Keratinocyte (primary cell): ENCODE data around the gene TMTC4. TPM values are rescaled to one million over a fixed set of nuclear protein-coding genes. Genes with fewer than 3 reads are reported as not detected.

Source experiments
- DNase-seq: peaks from one replicate; pipeline ENCODE4 v3.0.0-alpha.2; 2011; ENCODE audit warnings: low read depth, missing footprints, low spot score
- FAIRE-seq: peaks from 2 replicates; lab custom pipeline; 2011; peaks lifted over from hg19 to GRCh38; lab: Jason Lieb, UNC
- H2AFZ ChIP-seq: 2 replicates; pipeline ENCODE4 v1.6.0; 2012; ENCODE audit warnings: low read length, control low read depth, inconsistent platforms; ENCODE audit not compliant: control insufficient read depth
- H3K27ac ChIP-seq: 2 replicates; pipeline ENCODE4 v1.5.1; 2011; ENCODE audit warnings: low read length; ENCODE audit not compliant: control insufficient read depth, insufficient read depth
- H3K27me3 ChIP-seq: 3 replicates; pipeline ENCODE4 v1.6.0; 2011; ENCODE audit warnings: low read length; ENCODE audit not compliant: control insufficient read depth, insufficient read depth; ENCODE audit errors: extremely low read depth
- H3K36me3 ChIP-seq, 2 experiments: 2 replicates in 1 of 2; 3 replicates in 1 of 2; pipeline ENCODE4 v1.5.1; 2011; ENCODE audit warnings: low read length in 2 of 2, mild to moderate bottlenecking in 1 of 2; ENCODE audit not compliant: control insufficient read depth in 2 of 2, insufficient read depth in 2 of 2; ENCODE audit errors: extremely low read depth in 1 of 2
- H3K4me1 ChIP-seq: 3 replicates; pipeline ENCODE4 v1.5.1; 2011; ENCODE audit warnings: low read length; ENCODE audit not compliant: control insufficient read depth, insufficient read depth; ENCODE audit errors: extremely low read depth
- H3K4me2 ChIP-seq: 3 replicates; pipeline ENCODE4 v1.6.0; 2011; ENCODE audit warnings: low read depth, low read length; ENCODE audit not compliant: control insufficient read depth, insufficient read depth; ENCODE audit errors: extremely low read depth
- H3K4me3 ChIP-seq, 3 experiments: fragments of 200-600 bp in 1 of 3; sonication (generic) in 1 of 3; 2 replicates in 2 of 3; 3 replicates in 1 of 3; pipeline ENCODE4 v1.5.1; 2011 to 2016; ENCODE audit warnings: low read length in 3 of 3, mild to moderate bottlenecking in 3 of 3, control low read depth in 2 of 3, inconsistent platforms in 1 of 3, low read depth in 1 of 3, mixed read lengths in 1 of 3, mixed run types in 1 of 3, moderate library complexity in 1 of 3; ENCODE audit not compliant: control insufficient read depth in 2 of 3, insufficient read depth in 2 of 3; ENCODE audit errors: extremely low read depth in 1 of 3
- H3K79me2 ChIP-seq: 2 replicates; pipeline ENCODE4 v1.6.0; 2012; ENCODE audit warnings: low read length; ENCODE audit not compliant: control insufficient read depth, insufficient read depth
- H3K9ac ChIP-seq: 3 replicates; pipeline ENCODE4 v1.6.0; 2011; ENCODE audit warnings: low read length; ENCODE audit not compliant: control insufficient read depth, insufficient read depth; ENCODE audit errors: extremely low read depth
- H3K9me1 ChIP-seq: 3 replicates; pipeline ENCODE4 v1.6.0; 2011; ENCODE audit warnings: low read length; ENCODE audit not compliant: control insufficient read depth, insufficient read depth; ENCODE audit errors: extremely low read depth
- H3K9me3 ChIP-seq: 2 replicates; pipeline ENCODE4 v1.5.1; 2012; ENCODE audit warnings: low read depth, low read length; ENCODE audit not compliant: control insufficient read depth
- H4K20me1 ChIP-seq: 3 replicates; pipeline ENCODE4 v1.6.0; 2011; ENCODE audit warnings: low read length; ENCODE audit not compliant: control insufficient read depth, insufficient read depth; ENCODE audit errors: extremely low read depth
- EZH2 ChIP-seq: IDR thresholded peaks from one replicate; pipeline ENCODE4 v1.6.1; 2012; ENCODE audit warnings: inconsistent platforms, mild to moderate bottlenecking, low read length, moderate library complexity
- dilution Hi-C: fragments of 300-500 bp; cut with MboI; formaldehyde crosslinking; loops from one replicate; pipeline ENCODE4 v1.7.0; 2020; ENCODE audit warnings: low sequenced_read_pairs; ENCODE audit not compliant: extremely low pct_ligation_motif_present
- polyA plus RNA-seq, 5 experiments: library from polyadenylated mRNA; depleted of rRNA in 3 of 5; stranded (reverse) in 3 of 5; stranded (forward) in 1 of 5; unstranded in 1 of 5; fragments of >200 nt; gene quantifications; 1 replicate in 1 of 5; 2 replicates in 3 of 5; 3 replicates in 1 of 5; pipeline versions ENCODE4 v1.2.1 to v1.2.3, GENCODE V29; 2011 to 2012; ENCODE audit warnings: missing spikeins in 2 of 5, low read depth in 1 of 5, low replicate concordance in 1 of 5
- TF ChIP-seq, protein P1 (sequence below), 3 experiments: IDR thresholded peaks in 1 of 3; conservative IDR thresholded peaks in 1 of 3; optimal IDR thresholded peaks in 1 of 3; 2 replicates in 2 of 3; 3 replicates in 1 of 3; pipeline versions ENCODE3 to v1.5.1; 2011; ENCODE audit warnings: low read length in 3 of 3, mild to moderate bottlenecking in 3 of 3, moderate library complexity in 2 of 3, control low read depth in 1 of 3, inconsistent platforms in 1 of 3; ENCODE audit not compliant: insufficient read depth in 2 of 3; ENCODE audit errors: extremely low read depth in 1 of 3

The TMTC4 gene
- polyA plus RNA-seq, 1 donor (not counting 4 experiments of a cell fraction or from before 2014, with no cell fraction given) = 6.5 TPM

DNA sequence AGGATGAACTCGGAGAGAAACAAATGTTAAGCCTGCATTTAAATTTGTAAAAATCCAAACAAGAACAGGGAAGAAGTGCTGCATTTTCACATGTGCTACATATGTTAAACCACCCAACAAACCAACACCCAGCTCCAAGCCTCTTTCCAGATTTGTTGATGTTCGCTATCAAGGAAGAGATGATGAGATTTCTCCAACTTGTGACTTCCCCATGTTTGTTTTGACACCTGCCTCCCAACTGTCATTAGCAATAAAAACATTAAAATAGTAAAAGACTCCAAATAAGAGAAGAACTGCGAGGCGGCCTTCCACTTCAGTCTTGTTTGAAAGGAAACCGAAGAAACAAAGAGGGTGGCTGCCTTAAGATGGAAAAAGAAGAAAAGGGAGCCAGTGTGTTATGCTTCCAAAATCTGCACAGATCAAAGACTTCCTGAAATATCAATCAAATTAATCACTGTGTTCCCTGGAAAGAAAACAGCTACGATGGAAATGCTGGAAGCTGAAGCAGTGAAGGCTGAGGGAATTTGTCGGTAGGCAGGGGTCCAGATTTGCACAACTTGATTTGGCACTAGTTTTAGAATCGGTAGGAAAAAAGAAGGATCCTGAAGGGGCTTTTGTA lies 72.0 kb downstream of the TMTC4 start:
- Histone ChIP-seq H3K4me3 (no peak overlapping the region), H3K36me3 (no peaks in the 10 kb centered on the region), H4K20me1 (no peaks in the 10 kb centered on the region), H3K9me3 (no peaks in the 10 kb centered on the region), H2AFZ (no peak overlapping the region), H3K79me2 (no peaks in the 10 kb centered on the region), H3K27me3 (no peaks in the 10 kb centered on the region), H3K9ac (no peak overlapping the region), H3K9me1 (no peaks in the 10 kb centered on the region), H3K27ac (no peak overlapping the region), H3K4me2 (no peak overlapping the region), H3K4me1 (no peaks in the 10 kb centered on the region)
- TF ChIP-seq, protein P1, sequence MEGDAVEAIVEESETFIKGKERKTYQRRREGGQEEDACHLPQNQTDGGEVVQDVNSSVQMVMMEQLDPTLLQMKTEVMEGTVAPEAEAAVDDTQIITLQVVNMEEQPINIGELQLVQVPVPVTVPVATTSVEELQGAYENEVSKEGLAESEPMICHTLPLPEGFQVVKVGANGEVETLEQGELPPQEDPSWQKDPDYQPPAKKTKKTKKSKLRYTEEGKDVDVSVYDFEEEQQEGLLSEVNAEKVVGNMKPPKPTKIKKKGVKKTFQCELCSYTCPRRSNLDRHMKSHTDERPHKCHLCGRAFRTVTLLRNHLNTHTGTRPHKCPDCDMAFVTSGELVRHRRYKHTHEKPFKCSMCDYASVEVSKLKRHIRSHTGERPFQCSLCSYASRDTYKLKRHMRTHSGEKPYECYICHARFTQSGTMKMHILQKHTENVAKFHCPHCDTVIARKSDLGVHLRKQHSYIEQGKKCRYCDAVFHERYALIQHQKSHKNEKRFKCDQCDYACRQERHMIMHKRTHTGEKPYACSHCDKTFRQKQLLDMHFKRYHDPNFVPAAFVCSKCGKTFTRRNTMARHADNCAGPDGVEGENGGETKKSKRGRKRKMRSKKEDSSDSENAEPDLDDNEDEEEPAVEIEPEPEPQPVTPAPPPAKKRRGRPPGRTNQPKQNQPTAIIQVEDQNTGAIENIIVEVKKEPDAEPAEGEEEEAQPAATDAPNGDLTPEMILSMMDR (optimal IDR thresholded peaks at IDR 0.05 in 1 of 3, IDR thresholded peaks at IDR 0.05 in 1 of 3, conservative IDR thresholded peaks at IDR 0.05 in 1 of 3; ENCODE audit: extremely low read depth in 1 of 3, insufficient read depth in 2 of 3, low read length in 3 of 3) = no peak
- no peak for TF ChIP-seq EZH2
- no peak for FAIRE-seq
- dilution Hi-C loops = no loop called here
- DNase-seq = no peak

DNA sequence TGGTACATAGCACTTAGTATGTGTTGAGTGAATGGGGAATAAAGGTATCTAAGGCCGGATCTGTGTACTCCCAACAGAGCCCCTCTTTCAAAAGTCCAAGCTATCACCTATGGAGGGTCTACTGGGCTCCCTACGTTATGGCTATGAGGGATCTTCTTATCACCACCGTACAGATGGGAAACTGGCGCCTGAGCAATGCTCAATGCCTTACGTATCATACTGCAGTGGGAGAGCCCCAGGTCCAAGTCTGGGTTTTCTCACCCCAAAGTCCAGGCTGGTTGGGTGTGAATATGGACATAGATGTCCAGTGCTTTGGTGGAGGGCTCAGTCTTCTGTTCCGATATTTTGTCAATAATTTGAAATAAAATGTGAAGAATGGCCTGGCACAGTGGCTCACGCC lies 72.9 kb downstream of the TMTC4 start:
- Histone ChIP-seq H3K36me3 (no peaks in the 10 kb centered on the region), H3K9ac (no peak overlapping the region), H3K4me1 (no peaks in the 10 kb centered on the region), H3K79me2 (no peaks in the 10 kb centered on the region), H3K4me3 (no peak overlapping the region), H4K20me1 (no peaks in the 10 kb centered on the region), H3K4me2 (no peak overlapping the region), H2AFZ (no peak overlapping the region), H3K9me3 (no peaks in the 10 kb centered on the region), H3K27me3 (no peaks in the 10 kb centered on the region), H3K9me1 (no peaks in the 10 kb centered on the region), H3K27ac (no peak overlapping the region)
- dilution Hi-C loops = no loop called here
- TF ChIP-seq, protein P1 (optimal IDR thresholded peaks at IDR 0.05 in 1 of 3, IDR thresholded peaks at IDR 0.05 in 1 of 3, conservative IDR thresholded peaks at IDR 0.05 in 1 of 3; ENCODE audit: extremely low read depth in 1 of 3, insufficient read depth in 2 of 3, low read length in 3 of 3) = no peak
- TF ChIP-seq EZH2 = no peak
- DNase-seq (no peak), FAIRE-seq (no peak)
